Common myeloid progenitor, CD34-positive (primary cell): ENCODE data around the gene ZNF728.
A peak's percentile ranks its signal among the peaks of the same experiment; 100 is the strongest.
"Not testable (repeated sequence)": the region's sequence is repeated elsewhere in the genome, so short reads cannot be mapped to it uniquely, and the experiment has no call there.

Experiments used
- CTCF ChIA-PET: fragments of 350-600 bp; sonication (Branson Sonifier 250); formaldehyde crosslinking; loops from one replicate; lab custom pipeline; 2021; ENCODE audit warnings: antibody characterized with exemption; lab: Charles Lee
- POLR2A ChIA-PET: fragments of 350-600 bp; sonication (Branson Sonifier 250); formaldehyde crosslinking; loops from one replicate; lab custom pipeline; 2021; ENCODE audit warnings: antibody characterized with exemption; lab: Charles Lee
- DNase-seq, 3 donors: peaks; one replicate each; pipeline versions ENCODE4 v3.0.0 to v3.0.0-alpha.2; 2013
- H3K27ac ChIP-seq, 2 experiments: 1 replicate in 1 of 2; 2 replicates in 1 of 2; pipeline ENCODE4 v1.7.0; 2013; ENCODE audit warnings: inconsistent platforms in 2 of 2, low read length in 2 of 2, mild to moderate bottlenecking in 2 of 2, low read depth in 1 of 2, moderate library complexity in 1 of 2; ENCODE audit not compliant: severe bottlenecking in 2 of 2, insufficient read depth in 1 of 2, poor library complexity in 1 of 2
- H3K27me3 ChIP-seq, 5 experiments: replicated peaks in 2 of 5; 1 replicate in 3 of 5; 2 replicates in 2 of 5; pipeline versions ENCODE4 v1.6.1 to v1.7.0; 2013; ENCODE audit warnings: low read length in 4 of 5, mild to moderate bottlenecking in 2 of 5, moderate library complexity in 2 of 5, inconsistent platforms in 1 of 5; ENCODE audit not compliant: insufficient read depth in 5 of 5, control insufficient read depth in 4 of 5
- H3K36me3 ChIP-seq, 4 experiments: 1 replicate in 2 of 4; 2 replicates in 2 of 4; pipeline versions ENCODE4 v1.6.1 to v1.7.0; 2013; ENCODE audit warnings: low read length in 3 of 4, control low read depth in 1 of 4, mild to moderate bottlenecking in 1 of 4; ENCODE audit not compliant: control insufficient read depth in 4 of 4, insufficient read depth in 4 of 4
- H3K4me1 ChIP-seq, 4 experiments: 1 replicate in 3 of 4; 2 replicates in 1 of 4; pipeline versions ENCODE4 v1.6.1 to v1.7.1; 2013; ENCODE audit warnings: low read length in 3 of 4, mild to moderate bottlenecking in 3 of 4, control low read depth in 1 of 4, inconsistent platforms in 1 of 4, moderate library complexity in 1 of 4; ENCODE audit not compliant: control insufficient read depth in 4 of 4, insufficient read depth in 4 of 4; ENCODE audit errors: control extremely low read depth in 1 of 4
- H3K4me3 ChIP-seq, 7 experiments: 1 replicate in 4 of 7; 2 replicates in 3 of 7; pipeline versions ENCODE4 v1.5.1 to v1.7.0; 2013; ENCODE audit warnings: mild to moderate bottlenecking in 7 of 7, low read length in 6 of 7, moderate library complexity in 6 of 7, inconsistent platforms in 2 of 7, low read depth in 2 of 7, control low read depth in 1 of 7; ENCODE audit not compliant: insufficient read depth in 4 of 7, control insufficient read depth in 1 of 7; ENCODE audit errors: extremely low read depth in 1 of 7
- H3K9me3 ChIP-seq, 5 experiments: 1 replicate in 4 of 5; 2 replicates in 1 of 5; pipeline versions ENCODE4 v1.6.1 to v1.7.1; 2013; ENCODE audit warnings: low read length in 4 of 5, mild to moderate bottlenecking in 2 of 5, inconsistent platforms in 1 of 5, low read depth in 1 of 5, moderate library complexity in 1 of 5; ENCODE audit not compliant: control insufficient read depth in 4 of 5, insufficient read depth in 2 of 5; ENCODE audit errors: control extremely low read depth in 1 of 5
- WGBS: methylation state at CpG from one replicate; pipeline ENCODE4 v1.1.5; 2013; ENCODE audit not compliant: insufficient coverage; 5-methylcytosine and 5-hydroxymethylcytosine counted together

ZNF728 gene

GRCh38 chr19:22976248-22976647, 26.7 kb downstream of the ZNF728 start:
- 100% methylated on average over 1 of the region's 2 CpGs for WGBS
- no peak overlapping the region for H3K4me3 ChIP-seq
- POLR2A ChIA-PET = no interaction called here
- H3K4me1 ChIP-seq = no peaks in the 10 kb centered on the region
- H3K27me3 ChIP-seq = no peaks in the 10 kb centered on the region
- H3K9me3 ChIP-seq = peaks cover 13 to 46% (median 19%) of the 10 kb centered on the region in 5 experiments
- H3K27ac ChIP-seq = no peak overlapping the region
- CTCF ChIA-PET = no interaction called here
- H3K36me3 ChIP-seq = no peaks in the 10 kb centered on the region
- no peak for DNase-seq

- H3K27me3 ChIP-seq, H3K27ac ChIP-seq, CTCF ChIA-PET, POLR2A ChIA-PET, H3K36me3 ChIP-seq, DNase-seq, H3K4me1 ChIP-seq: not testable (repeated sequence)
- peak overlapping the region in 1 of 7 experiments; percentile 7 for H3K4me3 ChIP-seq
- H3K9me3 ChIP-seq = peaks cover 13 to 43% (median 19%) of the 10 kb centered on the region in 5 experiments
- no CpG with 5 or more reads among the region's 1 CpG for WGBS
Measured at GRCh38 chr19:22975546-22976136, 27.3 kb downstream of the ZNF728 start.

- CTCF ChIA-PET = no interaction called here
Measured at GRCh38 chr19:22945560-22945959, 57.4 kb downstream of the ZNF728 start.

GRCh38 chr19:22935151-22935550, 67.8 kb downstream of the ZNF728 start:
- ChIA-PET POLR2A (no interaction called here), CTCF (no interaction called here)
- DNase-seq = no peak
- H3K27me3 ChIP-seq = no peaks in the 10 kb centered on the region
- H3K36me3 ChIP-seq = no peaks in the 10 kb centered on the region
- H3K4me3 ChIP-seq = no peak overlapping the region
- H3K27ac ChIP-seq = no peak overlapping the region
- H3K4me1 ChIP-seq = no peaks in the 10 kb centered on the region
- WGBS = 100% methylated on average over 1 of the region's 2 CpGs
- peaks cover 0 to 27% (median 15%) of the 10 kb centered on the region in 5 experiments for H3K9me3 ChIP-seq

More at GRCh38 chr19:22945560-22945959, 57.4 kb downstream of the ZNF728 start:
- POLR2A ChIA-PET = no interaction called here
- Histone ChIP-seq H3K4me1 (no peaks in the 10 kb centered on the region), H3K9me3 (peaks cover 6 to 49% (median 25%) of the 10 kb centered on the region in 5 experiments), H3K27ac (no peak overlapping the region), H3K27me3 (no peaks in the 10 kb centered on the region), H3K36me3 (no peaks in the 10 kb centered on the region), H3K4me3 (no peak overlapping the region)
- 43% methylated on average over 5 of the region's 5 CpGs for WGBS
- DNase-seq = peak; percentile 41 to 65 (median 64)

- H3K4me1 ChIP-seq, H3K4me3 ChIP-seq, DNase-seq, H3K27me3 ChIP-seq, POLR2A ChIA-PET, H3K27ac ChIP-seq, CTCF ChIA-PET, H3K36me3 ChIP-seq: not testable (repeated sequence)
- peaks cover 2 to 29% (median 15%) of the 10 kb centered on the region in 5 experiments for H3K9me3 ChIP-seq
- WGBS = 87% methylated on average over 7 of the region's 34 CpGs
Measured at GRCh38 chr19:22927576-22927975, 75.4 kb downstream of the ZNF728 start.

GRCh38 chr19:22925181-22925580, 77.8 kb downstream of the ZNF728 start:
- DNase-seq, POLR2A ChIA-PET, H3K36me3 ChIP-seq, H3K4me1 ChIP-seq, H3K27ac ChIP-seq, H3K4me3 ChIP-seq, H3K27me3 ChIP-seq, CTCF ChIA-PET: not testable (repeated sequence)
- H3K9me3 ChIP-seq = peaks cover 2 to 26% (median 15%) of the 10 kb centered on the region in 5 experiments
- 95% methylated on average over 34 of the region's 41 CpGs for WGBS
